Adipocyte (in vitro differentiated cells): ENCODE measurements around the gene CTNS.

Experiments used
- DNase-seq: peaks from one replicate; pipeline ENCODE4 v3.0.0-alpha.2; 2015; ENCODE audit warnings: low read depth
- H3K27me3 ChIP-seq: replicated peaks from 2 replicates; pipeline ENCODE4 v1.7.0; 2013; ENCODE audit warnings: mild to moderate bottlenecking, low read length, moderate library complexity; ENCODE audit not compliant: control insufficient read depth, insufficient read depth
- H3K36me3 ChIP-seq: 2 replicates; pipeline ENCODE4 v1.7.0; 2013; ENCODE audit warnings: low read length, mild to moderate bottlenecking, moderate library complexity; ENCODE audit not compliant: control insufficient read depth, insufficient read depth, severe bottlenecking
- H3K4me1 ChIP-seq: 2 replicates; pipeline ENCODE4 v1.7.0; 2013; ENCODE audit warnings: mild to moderate bottlenecking, low read length, moderate library complexity; ENCODE audit not compliant: control insufficient read depth, insufficient read depth
- H3K4me3 ChIP-seq: 2 replicates; pipeline ENCODE4 v1.7.0; 2013; ENCODE audit warnings: mild to moderate bottlenecking, low read length, moderate library complexity
- H3K9ac ChIP-seq: 2 replicates; pipeline ENCODE4 v1.7.0; 2013; ENCODE audit warnings: mild to moderate bottlenecking, low read length, moderate library complexity
- H3K9me3 ChIP-seq: 2 replicates; pipeline ENCODE4 v1.7.0; 2013; ENCODE audit warnings: mild to moderate bottlenecking, low read length, moderate library complexity; ENCODE audit not compliant: control insufficient read depth

Gene CTNS

GRCh38 chr17:3660311-3660891, 23.8 kb downstream of the CTNS start:
- H3K9ac ChIP-seq, result peak overlapping the region; percentile 24
- no peaks in the 10 kb centered on the region for H3K27me3 ChIP-seq
- peaks cover 26% of the 10 kb centered on the region for H3K4me1 ChIP-seq
- DNase-seq, result no peak
- H3K9me3 ChIP-seq, result no peaks in the 10 kb centered on the region
- H3K4me3 ChIP-seq, result no peak overlapping the region
- peaks cover 35% of the 10 kb centered on the region for H3K36me3 ChIP-seq

GRCh38 chr17:3663102-3664011, 26.8 kb downstream of the CTNS start:
- Histone ChIP-seq H3K36me3 (peaks cover 35% of the 10 kb centered on the region), H3K4me3 (no peak overlapping the region), H3K9me3 (no peaks in the 10 kb centered on the region), H3K4me1 (peaks cover 38% of the 10 kb centered on the region), H3K9ac (no peak overlapping the region), H3K27me3 (no peaks in the 10 kb centered on the region)
- no peak for DNase-seq

- Histone ChIP-seq H3K4me3 (no peak overlapping the region), H3K9me3 (no peaks in the 10 kb centered on the region), H3K27me3 (no peaks in the 10 kb centered on the region), H3K9ac (peak overlapping the region; percentile 64), H3K4me1 (peaks cover 24% of the 10 kb centered on the region), H3K36me3 (peaks cover 35% of the 10 kb centered on the region)
- no peak for DNase-seq
These were observed 29.3 kb downstream of the CTNS start for GRCh38 chr17:3665834-3666233.

GRCh38 chr17:3666516-3666915, 30.0 kb downstream of the CTNS start:
- Histone ChIP-seq H3K36me3 (peaks cover 30% of the 10 kb centered on the region), H3K4me1 (peaks cover 24% of the 10 kb centered on the region), H3K4me3 (peak overlapping the region; percentile 88), H3K9me3 (no peaks in the 10 kb centered on the region), H3K27me3 (no peaks in the 10 kb centered on the region), H3K9ac (peak overlapping the region; percentile 64)
- no peak for DNase-seq

- no peaks in the 10 kb centered on the region for H3K27me3 ChIP-seq
- DNase-seq, result peak; percentile 98
- H3K9me3 ChIP-seq, result no peaks in the 10 kb centered on the region
- H3K4me1 ChIP-seq, result peaks cover 24% of the 10 kb centered on the region
- peak overlapping the region; percentile 93 for H3K9ac ChIP-seq
- H3K36me3 ChIP-seq, result peaks cover 22% of the 10 kb centered on the region
- peak overlapping the region; percentile 88 for H3K4me3 ChIP-seq
These were observed 31.1 kb downstream of the CTNS start for GRCh38 chr17:3667366-3668278.

GRCh38 chr17:3668279-3669084, 31.9 kb downstream of the CTNS start, which contains the start of the genes EMC6 and TAX1BP3:
TSS of gene EMC6 (plus strand) at chr17:3668812. CDS start at chr17:3669147, 335 bp downstream.
TSS of gene TAX1BP3 (minus strand) at chr17:3668578. CDS start at chr17:3668526, 52 bp downstream.
- peak within 1 kb of the TSS; percentile 88 for H3K4me3 ChIP-seq
- peak; percentile 100 for DNase-seq
- peak within 1 kb of the TSS; percentile 93 for H3K9ac ChIP-seq
- H3K27me3 ChIP-seq, result no peaks in the 10 kb centered on the region
- H3K4me1 ChIP-seq, result peaks cover 24% of the 10 kb centered on the region
- no peaks in the 10 kb centered on the region for H3K9me3 ChIP-seq
- peaks cover 15% of the 10 kb centered on the region for H3K36me3 ChIP-seq

GRCh38 chr17:3669085-3669347, 32.5 kb downstream of the CTNS start:
- H3K4me1 ChIP-seq, result peaks cover 24% of the 10 kb centered on the region
- peak overlapping the region; percentile 93 for H3K9ac ChIP-seq
- H3K27me3 ChIP-seq, result no peaks in the 10 kb centered on the region
- H3K4me3 ChIP-seq, result peak overlapping the region; percentile 88
- DNase-seq, result no peak
- H3K9me3 ChIP-seq, result no peaks in the 10 kb centered on the region
- peaks cover 10% of the 10 kb centered on the region for H3K36me3 ChIP-seq

GRCh38 chr17:3669548-3669947, 33.0 kb downstream of the CTNS start:
- Histone ChIP-seq H3K36me3 (peaks cover 4% of the 10 kb centered on the region), H3K4me1 (peaks cover 24% of the 10 kb centered on the region), H3K9me3 (no peaks in the 10 kb centered on the region), H3K9ac (peak overlapping the region; percentile 93), H3K4me3 (peak overlapping the region; percentile 88), H3K27me3 (no peaks in the 10 kb centered on the region)
- DNase-seq, result peak; percentile 4

- Histone ChIP-seq H3K4me3 (no peak overlapping the region), H3K4me1 (peaks cover 10% of the 10 kb centered on the region), H3K36me3 (no peaks in the 10 kb centered on the region), H3K9ac (no peak overlapping the region), H3K27me3 (no peaks in the 10 kb centered on the region), H3K9me3 (no peaks in the 10 kb centered on the region)
- DNase-seq, result no peak
These were observed 36.0 kb downstream of the CTNS start for GRCh38 chr17:3672571-3672970.

GRCh38 chr17:3675886-3676285, 39.3 kb downstream of the CTNS start:
- Histone ChIP-seq H3K9me3 (no peaks in the 10 kb centered on the region), H3K27me3 (peaks cover 5% of the 10 kb centered on the region), H3K36me3 (no peaks in the 10 kb centered on the region), H3K4me1 (no peaks in the 10 kb centered on the region), H3K4me3 (no peak overlapping the region), H3K9ac (no peak overlapping the region)
- no peak for DNase-seq
